ENCODE results near the gene AFAP1.

The AFAP1 gene

GRCh38 chr4:7804756-7805385, 134.8 kb downstream of the AFAP1 start:
- TF ChIP-seq MAX (IDR thresholded peaks at IDR 0.05) (no peak), RAD21 (IDR thresholded peaks at IDR 0.05; ENCODE audit: low read depth) (no peak), TEAD4 (IDR thresholded peaks at IDR 0.05) (no peak), FOXM1 (IDR thresholded peaks at IDR 0.05; ENCODE audit: borderline replicate concordance, low read depth) (no peak), NFIC (IDR thresholded peaks at IDR 0.05) (no peak), EGR1 (IDR thresholded peaks at IDR 0.05) (no peak), TCF12 (IDR thresholded peaks at IDR 0.05; ENCODE audit: low read depth) (no peak), EP300 (IDR thresholded peaks at IDR 0.05; ENCODE audit: borderline replicate concordance) (no peak), YY1 (IDR thresholded peaks at IDR 0.05; ENCODE audit: low read depth) (no peak), CREB1 (IDR thresholded peaks at IDR 0.05; ENCODE audit: low read depth) (no peak), REST (IDR thresholded peaks at IDR 0.05; ENCODE audit: low read depth) (no peak), TAF1 (IDR thresholded peaks at IDR 0.05; ENCODE audit: low read depth) (no peak), CEBPB (IDR thresholded peaks at IDR 0.05) (no peak), ZBTB7A (IDR thresholded peaks at IDR 0.05; ENCODE audit: low read depth) (no peak)
- TF ChIP-seq, protein P1, sequence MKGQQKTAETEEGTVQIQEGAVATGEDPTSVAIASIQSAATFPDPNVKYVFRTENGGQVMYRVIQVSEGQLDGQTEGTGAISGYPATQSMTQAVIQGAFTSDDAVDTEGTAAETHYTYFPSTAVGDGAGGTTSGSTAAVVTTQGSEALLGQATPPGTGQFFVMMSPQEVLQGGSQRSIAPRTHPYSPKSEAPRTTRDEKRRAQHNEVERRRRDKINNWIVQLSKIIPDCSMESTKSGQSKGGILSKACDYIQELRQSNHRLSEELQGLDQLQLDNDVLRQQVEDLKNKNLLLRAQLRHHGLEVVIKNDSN (IDR thresholded peaks at IDR 0.05) = no peak

DNA sequence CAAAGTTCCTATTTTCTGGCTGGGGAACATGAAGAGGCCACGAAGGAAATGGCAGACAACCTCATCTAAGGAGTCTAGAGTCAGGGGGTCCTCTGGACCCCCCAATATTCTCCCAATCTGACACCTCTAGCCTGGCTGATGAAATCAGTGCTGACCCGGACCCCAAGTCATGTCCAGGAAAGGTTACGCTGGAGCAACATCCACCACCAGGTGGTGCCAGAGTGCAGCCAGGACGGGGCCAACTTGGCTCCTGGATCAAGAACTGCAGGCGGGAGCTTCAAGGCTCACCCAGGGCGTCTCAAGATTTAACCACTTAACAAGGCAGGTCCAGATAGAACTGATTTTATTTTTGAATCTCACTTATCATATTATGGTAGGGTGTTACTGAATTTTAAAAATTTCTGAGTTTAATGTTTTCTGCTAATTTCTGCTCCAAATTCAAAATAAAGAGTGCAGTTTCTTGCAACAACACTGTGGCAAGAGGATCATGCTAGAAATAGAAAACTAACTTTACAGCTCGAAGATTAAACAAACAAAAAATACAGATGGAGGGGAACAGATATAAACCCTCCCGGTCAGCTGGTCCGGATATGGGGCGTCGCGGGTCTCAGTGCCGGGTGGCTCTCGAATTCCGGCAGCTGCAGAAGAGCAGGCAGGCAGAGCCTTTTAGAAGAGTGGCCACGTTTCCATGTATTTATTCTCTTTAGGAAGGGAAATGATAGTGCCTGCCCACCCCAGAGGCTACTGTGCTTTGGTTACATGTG, 135.5 kb downstream of the AFAP1 start:
- TF ChIP-seq NFIC (IDR thresholded peaks at IDR 0.05) = peak; percentile 68
- peak; percentile 94 for TF ChIP-seq RAD21 (IDR thresholded peaks at IDR 0.05; ENCODE audit: low read depth)
- no peak for TF ChIP-seq EP300 (IDR thresholded peaks at IDR 0.05; ENCODE audit: borderline replicate concordance)
- TF ChIP-seq, protein P1 (IDR thresholded peaks at IDR 0.05) = no peak
- TF ChIP-seq ZBTB7A (IDR thresholded peaks at IDR 0.05; ENCODE audit: low read depth) = 0 out of 2 replicates have a peak, but pooled peaks have one; percentile 65
- TF ChIP-seq YY1 (IDR thresholded peaks at IDR 0.05; ENCODE audit: low read depth) = 0 out of 2 replicates have a peak, but pooled peaks have one; percentile 37
- TF ChIP-seq TCF12 (IDR thresholded peaks at IDR 0.05; ENCODE audit: low read depth) = peak; percentile 30; the same call in 1 of the 2 replicates
- no peak for TF ChIP-seq TEAD4 (IDR thresholded peaks at IDR 0.05)
- TF ChIP-seq MAX (IDR thresholded peaks at IDR 0.05) = peak; percentile 36; the same call in 1 of the 2 replicates

DNA sequence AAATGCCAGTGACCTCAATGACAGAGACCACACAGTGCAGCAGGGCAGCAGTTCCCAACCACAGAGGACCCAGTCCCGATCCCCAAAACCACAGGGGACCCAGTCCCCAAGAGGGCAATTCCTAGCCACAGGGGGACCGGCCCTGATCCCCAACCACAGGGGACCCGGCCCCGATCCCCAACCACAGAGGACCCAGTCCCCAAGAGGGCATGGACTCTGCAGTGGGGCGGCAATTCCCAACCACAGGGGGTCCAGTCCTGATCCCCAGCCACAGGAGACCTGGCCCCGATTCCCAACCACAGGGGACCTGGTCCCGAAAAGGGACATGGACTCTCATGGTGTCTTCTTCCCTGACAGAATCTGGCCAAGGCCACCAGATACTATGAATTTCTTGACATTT, 136.3 kb downstream of the AFAP1 start:
- TF ChIP-seq CREB1 (IDR thresholded peaks at IDR 0.05; ENCODE audit: low read depth) (no peak), NFIC (IDR thresholded peaks at IDR 0.05) (no peak), ZBTB7A (IDR thresholded peaks at IDR 0.05; ENCODE audit: low read depth) (no peak), TAF1 (IDR thresholded peaks at IDR 0.05; ENCODE audit: low read depth) (no peak), RAD21 (IDR thresholded peaks at IDR 0.05; ENCODE audit: low read depth) (no peak)
- TF ChIP-seq, protein P1 (IDR thresholded peaks at IDR 0.05) = no peak

GRCh38 chr4:7802093-7802726, 137.5 kb downstream of the AFAP1 start:
- TF ChIP-seq, protein P1 (IDR thresholded peaks at IDR 0.05) = no peak
- TF ChIP-seq EP300 (IDR thresholded peaks at IDR 0.05; ENCODE audit: borderline replicate concordance) (no peak), CREB1 (IDR thresholded peaks at IDR 0.05; ENCODE audit: low read depth) (no peak), TCF12 (IDR thresholded peaks at IDR 0.05; ENCODE audit: low read depth) (no peak), TEAD4 (IDR thresholded peaks at IDR 0.05) (no peak), RAD21 (IDR thresholded peaks at IDR 0.05; ENCODE audit: low read depth) (peak; percentile 83)

DNA sequence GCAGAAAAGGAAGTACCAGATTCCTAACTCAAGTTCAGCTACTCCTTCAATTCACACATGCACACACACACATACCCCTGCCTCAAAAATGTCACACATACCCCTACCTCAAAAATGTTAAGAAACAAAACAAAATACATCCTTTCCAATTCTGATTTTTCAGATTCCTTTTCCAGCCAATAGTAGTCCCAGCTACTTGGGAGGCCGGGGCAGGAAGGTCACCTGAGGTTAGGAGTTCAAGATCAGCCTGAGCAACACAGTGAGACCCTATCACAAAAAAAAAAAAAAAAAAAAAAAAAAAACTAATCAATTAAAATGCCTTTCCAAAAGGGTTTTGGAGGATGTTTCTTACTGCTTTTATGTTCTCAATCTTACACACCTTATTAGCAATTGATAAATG, 138.0 kb downstream of the AFAP1 start:
- TF ChIP-seq CREB1 (IDR thresholded peaks at IDR 0.05; ENCODE audit: low read depth) (no peak), TAF1 (IDR thresholded peaks at IDR 0.05; ENCODE audit: low read depth) (no peak), RAD21 (IDR thresholded peaks at IDR 0.05; ENCODE audit: low read depth) (no peak), NFIC (IDR thresholded peaks at IDR 0.05) (no peak), TEAD4 (IDR thresholded peaks at IDR 0.05) (no peak), YY1 (IDR thresholded peaks at IDR 0.05; ENCODE audit: low read depth) (no peak), EP300 (IDR thresholded peaks at IDR 0.05; ENCODE audit: borderline replicate concordance) (no peak), CEBPB (IDR thresholded peaks at IDR 0.05) (no peak), MAX (IDR thresholded peaks at IDR 0.05) (no peak), TCF12 (IDR thresholded peaks at IDR 0.05; ENCODE audit: low read depth) (no peak)
- TF ChIP-seq, protein P1 (IDR thresholded peaks at IDR 0.05) = no peak
